Measurements from ENCODE around the gene NFATC1. TPM values are rescaled to one million over a fixed set of nuclear protein-coding genes. Genes with fewer than 3 reads are reported as not detected.
A peak's percentile ranks its signal among the peaks of the same experiment; 100 is the strongest.

Gene NFATC1
- total and polyA plus RNA-seq, 9 donors: 8.4 to 28.3 (median 12.2) TPM

GRCh38 chr18:79410171-79410641, 14.5 kb downstream of the NFATC1 start:
- H3K27ac ChIP-seq: no peak overlapping the region
- no peaks in the 10 kb centered on the region for H3K9me3 ChIP-seq
- no peak for TF ChIP-seq CTCF (IDR thresholded peaks at IDR 0.05)
- no peak for TF ChIP-seq EP300 (IDR thresholded peaks at IDR 0.05)
- TF ChIP-seq POLR2A (IDR thresholded peaks at IDR 0.05): no peak
- intact Hi-C loops (cut with DNase I): no loop called here
- WGBS, 3 donors: 95 to 97% (median 96%) methylated on average over 26 to 30 of the region's 30 CpGs
- H3K4me3 ChIP-seq: no peak overlapping the region
- no peaks in the 10 kb centered on the region for H3K27me3 ChIP-seq
- H3K4me1 ChIP-seq (ENCODE audit: insufficient read depth): no peaks in the 10 kb centered on the region
- H3K36me3 ChIP-seq: no peaks in the 10 kb centered on the region
- DNase-seq: peak in 1 of 5 donors; percentile 30

GRCh38 chr18:79410731-79411613, 15.2 kb downstream of the NFATC1 start:
- WGBS, 3 donors: 97% methylated on average over 77 to 84 of the region's 84 CpGs
- intact Hi-C loops (cut with DNase I): no loop called here

GRCh38 chr18:79411614-79412526, 16.1 kb downstream of the NFATC1 start:
- 75 to 84% (median 80%) methylated on average over 47 of the region's 47 CpGs for WGBS, 3 donors
- no peak overlapping the region for H3K27ac ChIP-seq
- no peaks in the 10 kb centered on the region for H3K9me3 ChIP-seq
- H3K4me3 ChIP-seq: no peak overlapping the region
- no peaks in the 10 kb centered on the region for H3K27me3 ChIP-seq
- TF ChIP-seq CTCF (IDR thresholded peaks at IDR 0.05): no peak
- no peak for TF ChIP-seq POLR2A (IDR thresholded peaks at IDR 0.05)
- TF ChIP-seq EP300 (IDR thresholded peaks at IDR 0.05): no peak
- DNase-seq: peak in 2 of 5 donors; percentile 17 to 35
- intact Hi-C loops (cut with DNase I): no loop called here
- no peaks in the 10 kb centered on the region for H3K36me3 ChIP-seq
- H3K4me1 ChIP-seq (ENCODE audit: insufficient read depth): no peaks in the 10 kb centered on the region

More at GRCh38 chr18:79410731-79411613, 15.2 kb downstream of the NFATC1 start:
- no peak overlapping the region for H3K27ac ChIP-seq
- no peak for TF ChIP-seq CTCF (IDR thresholded peaks at IDR 0.05)
- TF ChIP-seq EP300 (IDR thresholded peaks at IDR 0.05): no peak
- TF ChIP-seq POLR2A (IDR thresholded peaks at IDR 0.05): no peak
- no peak overlapping the region for H3K4me3 ChIP-seq
- no peaks in the 10 kb centered on the region for H3K27me3 ChIP-seq
- DNase-seq: peak in 2 of 5 donors; percentile 26 to 37
- no peaks in the 10 kb centered on the region for H3K4me1 ChIP-seq (ENCODE audit: insufficient read depth)
- no peaks in the 10 kb centered on the region for H3K36me3 ChIP-seq
- no peaks in the 10 kb centered on the region for H3K9me3 ChIP-seq

- Histone ChIP-seq H3K27me3 (no peaks in the 10 kb centered on the region), H3K4me1 (ENCODE audit: insufficient read depth) (no peaks in the 10 kb centered on the region), H3K27ac (no peak overlapping the region), H3K4me3 (no peak overlapping the region), H3K36me3 (no peaks in the 10 kb centered on the region), H3K9me3 (no peaks in the 10 kb centered on the region)
- 92 to 95% (median 94%) methylated on average over 16 of the region's 16 CpGs for WGBS, 3 donors
- no peak for DNase-seq
- intact Hi-C loops (cut with DNase I): no loop called here
- TF ChIP-seq POLR2A (IDR thresholded peaks at IDR 0.05): no peak
- no peak for TF ChIP-seq CTCF (IDR thresholded peaks at IDR 0.05)
- no peak for TF ChIP-seq EP300 (IDR thresholded peaks at IDR 0.05)
Measured at GRCh38 chr18:79413025-79413424, 17.3 kb downstream of the NFATC1 start.

All from ovary (tissue), 9 donors.